OCI-LY7 (cell line): ENCODE data around the gene ZNF688. TPM values are rescaled to one million over a fixed set of nuclear protein-coding genes. Genes with fewer than 3 reads are reported as not detected.
"Not testable (repeated sequence)": the region's sequence is repeated elsewhere in the genome, so short reads cannot be mapped to it uniquely, and the experiment has no call there.

Experiments used
- BruUV-seq: library from RNA; stranded (reverse); fragments of 400-500 nt; replicated peaks from 2 replicates; lab custom pipeline; 2021; lab: Mats Ljungman, UMichigan
- CTCF ChIA-PET: fragments of 300-600 bp; sonication (Branson Sonifier 250); formaldehyde crosslinking; loops from one replicate; lab custom pipeline; 2022; ENCODE audit warnings: antibody characterized with exemption; ENCODE audit not compliant: unreplicated experiment; lab: Charles Lee
- POLR2A ChIA-PET: fragments of 300-600 bp; sonication (Branson Sonifier 250); formaldehyde crosslinking; loops from one replicate; lab custom pipeline; 2022; ENCODE audit warnings: antibody characterized with exemption; lab: Charles Lee
- DNase-seq: peaks from one replicate; pipeline ENCODE4 v3.0.0-alpha.2; 2015; ENCODE audit warnings: low spot score
- H2AFZ ChIP-seq: fragments of 200-600 bp; sonication (generic), shearing (Covaris generic); 2 replicates; pipeline ENCODE4 v1.6.1; 2014; ENCODE audit warnings: mild to moderate bottlenecking, antibody characterized with exemption, low read length, moderate library complexity
- H3K27ac ChIP-seq: fragments of 200-600 bp; sonication (generic); 2 replicates; pipeline ENCODE4 v1.5.1; 2014; ENCODE audit warnings: mixed run types, low read depth, mild to moderate bottlenecking, moderate library complexity, low read length, inconsistent platforms; ENCODE audit not compliant: poor library complexity, severe bottlenecking
- H3K36me3 ChIP-seq: fragments of 200-600 bp; sonication (generic); 2 replicates; pipeline ENCODE4 v1.6.1; 2014; ENCODE audit warnings: mild to moderate bottlenecking, antibody characterized with exemption, low read length, moderate library complexity, mixed read lengths; ENCODE audit not compliant: insufficient read depth
- H3K4me1 ChIP-seq: fragments of 200-600 bp; sonication (generic); 2 replicates; pipeline ENCODE4 v1.5.1; 2014; ENCODE audit warnings: mild to moderate bottlenecking, low read length; ENCODE audit not compliant: insufficient read depth, poor library complexity, severe bottlenecking
- H3K4me2 ChIP-seq: fragments of 200-600 bp; sonication (generic); 2 replicates; pipeline ENCODE4 v1.6.1; 2014; ENCODE audit warnings: mild to moderate bottlenecking, low read length
- H3K4me3 ChIP-seq: fragments of 200-600 bp; sonication (generic); 2 replicates; pipeline ENCODE4 v1.5.1; 2014; ENCODE audit warnings: mild to moderate bottlenecking, low read depth, low read length; ENCODE audit not compliant: poor library complexity, severe bottlenecking
- H3K79me2 ChIP-seq: fragments of 200-600 bp; sonication (generic); 2 replicates; pipeline ENCODE4 v1.6.1; 2016; ENCODE audit warnings: low read depth, mild to moderate bottlenecking, low read length, moderate library complexity, mixed read lengths; ENCODE audit not compliant: insufficient read depth
- H3K9me2 ChIP-seq: fragments of 200-600 bp; sonication (generic); 2 replicates; pipeline ENCODE4 v1.6.1; 2016; ENCODE audit warnings: mild to moderate bottlenecking, low read length, mixed read lengths; ENCODE audit not compliant: insufficient read depth
- H3K9me3 ChIP-seq: fragments of 200-600 bp; sonication (generic); 2 replicates; pipeline ENCODE4 v1.6.1; 2014; ENCODE audit warnings: mild to moderate bottlenecking, mixed run types, low read length, mixed read lengths
- H4K20me1 ChIP-seq: fragments of 200-600 bp; sonication (generic); 2 replicates; pipeline ENCODE4 v1.6.1; 2014; ENCODE audit warnings: mild to moderate bottlenecking, antibody characterized with exemption, low read length, moderate library complexity, mixed read lengths; ENCODE audit not compliant: insufficient read depth
- CTCF ChIP-seq: fragments of 200-600 bp; sonication (generic); conservative IDR thresholded peaks from 2 replicates; pipeline ENCODE4 v1.5.1; 2014; ENCODE audit warnings: mild to moderate bottlenecking, antibody characterized with exemption, low read length, moderate library complexity, mixed read lengths
- EZH2phosphoT487 ChIP-seq: fragments of 200-600 bp; sonication (generic); IDR thresholded peaks from 2 replicates; pipeline ENCODE4 v1.6.1; 2018; ENCODE audit warnings: low read depth, borderline replicate concordance, mild to moderate bottlenecking, mixed run types, antibody characterized with exemption, low read length, moderate library complexity, mixed read lengths
- intact Hi-C: fragments of 100-400 bp; cut with micrococcal nuclease; formaldehyde crosslinking; loops from one replicate; pipeline ENCODE4 v1.10.0; 2022; ENCODE audit not compliant: unreplicated experiment
- total RNA-seq, 2 experiments: library from RNA; depleted of rRNA in 1 of 2; stranded (reverse); fragments of >200 nt in 1 of 2; shearing (Covaris generic) in 1 of 2; gene quantifications; 2 replicates each; pipeline ENCODE4 v1.2.3, GENCODE V29; 2014 to 2022

Gene ZNF688
- total RNA-seq, 2 experiments from 2014 or later, result 15.3 to 17.5 TPM

GRCh38 chr16:30600929-30601328 lies 29.4 kb upstream of the ZNF688 start:
- 0 out of 2 replicates have a peak, but pooled peaks cover 3% of the 10 kb centered on the region for H3K9me3 ChIP-seq
- peaks cover 4% of the 10 kb centered on the region for H3K4me1 ChIP-seq
- no peak overlapping the region for H2AFZ ChIP-seq
- no peaks in the 10 kb centered on the region for H3K79me2 ChIP-seq
- no peak overlapping the region for H3K4me2 ChIP-seq
- H3K36me3 ChIP-seq, result peaks cover 40% of the 10 kb centered on the region
- intact Hi-C loops, result no loop called here
- H3K27ac ChIP-seq, result no peak overlapping the region
- POLR2A ChIA-PET, result no interaction called here
- no peak overlapping the region for H3K4me3 ChIP-seq
- no peak for DNase-seq
- BruUV-seq, result no TSS peak
- CTCF ChIA-PET, result no interaction called here
- no peaks in the 10 kb centered on the region for H3K9me2 ChIP-seq
- TF ChIP-seq CTCF, result no peak
- no peak for TF ChIP-seq EZH2phosphoT487
- no peaks in the 10 kb centered on the region for H4K20me1 ChIP-seq

- no peaks in the 10 kb centered on the region for H4K20me1 ChIP-seq
- ChIA-PET POLR2A (no interaction called here), CTCF (no interaction called here)
- no peak overlapping the region for H3K4me2 ChIP-seq
- no peak for TF ChIP-seq EZH2phosphoT487
- no peak for TF ChIP-seq CTCF
- intact Hi-C loops, result no loop called here
- H3K4me1 ChIP-seq, result peaks cover 4% of the 10 kb centered on the region
- no peaks in the 10 kb centered on the region for H3K79me2 ChIP-seq
- no peak for DNase-seq
- no TSS peak for BruUV-seq
- H3K9me3 ChIP-seq, result 0 out of 2 replicates have a peak, but pooled peaks cover 3% of the 10 kb centered on the region
- H3K27ac ChIP-seq, result no peak overlapping the region
- H3K36me3 ChIP-seq, result peaks cover 35% of the 10 kb centered on the region
- H3K4me3 ChIP-seq, result no peak overlapping the region
- no peak overlapping the region for H2AFZ ChIP-seq
- H3K9me2 ChIP-seq, result no peaks in the 10 kb centered on the region
Measured at GRCh38 chr16:30600215-30600614, 28.7 kb upstream of the ZNF688 start.

- peaks cover 12% of the 10 kb centered on the region for H3K4me1 ChIP-seq
- no peaks in the 10 kb centered on the region for H3K9me3 ChIP-seq
- ChIA-PET POLR2A (interaction anchor here (0.7 kb wide), 2 partner anchors 58 to 226 kb away, joined by 3 to 12 read pairs; no protein-coding TSS in a partner anchor), CTCF (interaction anchor here (0.7 kb wide), 1 partner anchor 36 kb away, joined by 3 read pairs; no protein-coding TSS in a partner anchor)
- BruUV-seq, result no TSS peak
- H3K4me3 ChIP-seq, result no peak overlapping the region
- TF ChIP-seq EZH2phosphoT487, result no peak
- no peak for TF ChIP-seq CTCF
- intact Hi-C loops, result no loop called here
- no peak overlapping the region for H3K4me2 ChIP-seq
- H3K79me2 ChIP-seq, result no peaks in the 10 kb centered on the region
- no peaks in the 10 kb centered on the region for H3K9me2 ChIP-seq
- H4K20me1 ChIP-seq, result no peaks in the 10 kb centered on the region
- H3K36me3 ChIP-seq, result 0 out of 2 replicates have a peak, but pooled peaks cover 1% of the 10 kb centered on the region
- no peak overlapping the region for H3K27ac ChIP-seq
- no peak overlapping the region for H2AFZ ChIP-seq
- no peak for DNase-seq
Measured at GRCh38 chr16:30592871-30593270, 21.4 kb upstream of the ZNF688 start.

GRCh38 chr16:30590869-30591268 lies 19.4 kb upstream of the ZNF688 start:
- CTCF ChIA-PET, H2AFZ ChIP-seq, H3K4me2 ChIP-seq, H4K20me1 ChIP-seq, H3K36me3 ChIP-seq, H3K9me3 ChIP-seq, POLR2A ChIA-PET, H3K9me2 ChIP-seq, H3K79me2 ChIP-seq, BruUV-seq, intact Hi-C loops, H3K4me3 ChIP-seq, H3K27ac ChIP-seq, DNase-seq: not testable (repeated sequence)
- peaks cover 17% of the 10 kb centered on the region for H3K4me1 ChIP-seq
